Hepatocyte (in vitro differentiated cells): ENCODE data around the gene ANO10. TPM values are rescaled to one million over a fixed set of nuclear protein-coding genes. Genes with fewer than 3 reads are reported as not detected.
A peak's percentile ranks its signal among the peaks of the same experiment; 100 is the strongest.
"Not testable (repeated sequence)": the region's sequence is repeated elsewhere in the genome, so short reads cannot be mapped to it uniquely, and the experiment has no call there.

ENCODE experiments used
- DNase-seq: peaks from one replicate; pipeline ENCODE4 v3.0.0-alpha.2; 2016; ENCODE audit warnings: low spot score
- H2AFZ ChIP-seq: fragments of 200-600 bp; sonication (generic); 2 replicates; pipeline ENCODE4 v1.6.0; 2016; ENCODE audit warnings: antibody characterized with exemption, mild to moderate bottlenecking
- H3K27ac ChIP-seq: fragments of 200-600 bp; sonication (generic); 2 replicates; pipeline ENCODE4 v1.5.1; 2016; ENCODE audit warnings: mild to moderate bottlenecking
- H3K27me3 ChIP-seq: fragments of 200-600 bp; sonication (generic); 2 replicates; pipeline ENCODE4 v1.6.1; 2016
- H3K36me3 ChIP-seq: fragments of 200-600 bp; sonication (generic); replicated peaks from 2 replicates; pipeline ENCODE4 v1.5.1; 2016; ENCODE audit warnings: low read depth; ENCODE audit not compliant: insufficient read depth
- H3K4me1 ChIP-seq: fragments of 200-600 bp; sonication (generic); 2 replicates; pipeline ENCODE4 v1.5.1; 2016; ENCODE audit warnings: mild to moderate bottlenecking, moderate library complexity; ENCODE audit not compliant: insufficient read depth
- H3K4me2 ChIP-seq: fragments of 200-600 bp; sonication (generic); 2 replicates; pipeline ENCODE4 v1.6.0; 2016
- H3K4me3 ChIP-seq: fragments of 200-600 bp; sonication (generic); 2 replicates; pipeline ENCODE4 v1.5.1; 2016; ENCODE audit warnings: mild to moderate bottlenecking
- H3K79me2 ChIP-seq: fragments of 200-600 bp; sonication (generic); 2 replicates; pipeline ENCODE4 v1.6.0; 2017; ENCODE audit warnings: mild to moderate bottlenecking
- H3K9me2 ChIP-seq: fragments of 200-600 bp; sonication (generic); replicated peaks from 2 replicates; pipeline ENCODE4 v1.6.0; 2017; ENCODE audit warnings: mild to moderate bottlenecking; ENCODE audit not compliant: insufficient read depth
- H3K9me3 ChIP-seq: fragments of 200-600 bp; sonication (generic); 2 replicates; pipeline ENCODE4 v1.5.1; 2016; ENCODE audit warnings: low read depth, mild to moderate bottlenecking
- H4K20me1 ChIP-seq: fragments of 200-600 bp; sonication (generic); 2 replicates; pipeline ENCODE4 v1.6.0; 2016; ENCODE audit warnings: mild to moderate bottlenecking; ENCODE audit not compliant: insufficient read depth, poor library complexity, severe bottlenecking
- CTCF ChIP-seq: fragments of 200-600 bp; sonication (generic); IDR thresholded peaks from 2 replicates; pipeline ENCODE4 v1.5.1; 2016; ENCODE audit warnings: antibody characterized with exemption, mild to moderate bottlenecking; ENCODE audit not compliant: poor library complexity
- EZH2 ChIP-seq: fragments of 200-600 bp; sonication (generic); IDR thresholded peaks from 2 replicates; pipeline ENCODE4 v1.6.1; 2016; ENCODE audit warnings: antibody characterized with exemption, mild to moderate bottlenecking, borderline replicate concordance
- EZH2phosphoT487 ChIP-seq: fragments of 200-600 bp; sonication (generic); IDR thresholded peaks from one replicate; pipeline ENCODE4 v1.6.1; 2018; ENCODE audit warnings: antibody characterized with exemption, mild to moderate bottlenecking, low read depth, moderate library complexity; ENCODE audit not compliant: unreplicated experiment, severe bottlenecking
- WGBS: methylation state at CpG from one replicate; pipeline ENCODE4 v1.1.6; 2016; ENCODE audit warnings: low lambda C conversion rate; ENCODE audit errors: missing lambda C conversion rate; 5-methylcytosine and 5-hydroxymethylcytosine counted together
- polyA plus RNA-seq: library from polyadenylated mRNA; unstranded; fragments of >200 nt; fragmentation: Nextera tagmentation; extraction: Ambion mirVana; gene quantifications from 2 replicates; pipeline ENCODE4 v1.2.1, GENCODE V29; 2016
- total RNA-seq: library from RNA; depleted of rRNA; stranded (reverse); fragments of >200 nt; gene quantifications from 2 replicates; pipeline ENCODE4 v1.2.3, GENCODE V29; 2014

ANO10 gene
- total RNA-seq (28.5 and 29.8 TPM in 2 replicates), polyA plus RNA-seq (33.5 and 35.4 TPM in 2 replicates)

DNA sequence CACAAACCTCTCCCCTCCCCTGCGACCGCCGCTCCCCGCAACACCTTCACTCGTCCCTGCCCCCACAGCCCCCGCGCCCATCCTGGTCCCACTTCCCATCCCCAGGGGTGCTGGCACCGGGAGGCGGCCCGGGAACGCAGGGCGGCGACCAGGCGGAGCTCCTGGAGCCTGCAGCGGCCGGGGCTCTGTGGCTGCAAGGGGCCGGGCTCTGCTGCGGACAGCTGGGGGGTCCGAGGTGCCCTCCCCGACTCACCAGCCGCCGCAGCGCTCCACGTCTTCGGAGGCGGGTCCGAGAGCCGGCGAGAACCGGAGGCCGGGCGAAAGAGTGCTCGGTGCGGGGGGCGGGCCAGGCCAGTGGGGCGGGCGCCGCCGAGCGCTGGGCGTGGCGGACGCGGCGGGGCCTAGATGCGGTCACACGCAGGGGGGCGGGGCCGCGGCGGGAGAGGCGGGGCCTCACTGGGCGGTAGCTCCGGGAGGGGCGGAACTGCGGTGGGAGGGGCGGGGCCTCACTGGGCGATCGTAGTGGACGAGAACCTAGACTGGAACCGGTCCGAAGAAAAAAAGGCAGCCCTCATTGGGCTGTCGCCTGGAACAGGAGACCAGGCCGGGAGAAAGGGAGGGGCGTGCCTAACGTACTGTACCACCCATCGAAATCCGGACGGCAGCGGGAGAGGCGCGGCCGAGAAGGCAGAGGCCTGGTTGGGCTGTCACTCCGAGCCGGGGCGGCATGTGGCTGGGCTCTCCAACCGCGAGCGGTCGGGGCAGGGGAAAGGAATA is at the start of gene ANO10:
Gene ANO10 (minus strand): TSS at position 356 of the 777 bp plus-strand sequence. CDS start 16,159 bp downstream, outside the sequence.
- H3K4me1 ChIP-seq = peaks cover 5% of the 10 kb centered on the region
- WGBS = under 1% methylated on average over 60 of the region's 80 CpGs
- no peaks in the 10 kb centered on the region for H4K20me1 ChIP-seq
- no peaks in the 10 kb centered on the region for H3K9me2 ChIP-seq
- peak within 1 kb of the TSS; percentile 91 for H3K4me3 ChIP-seq
- H3K4me2 ChIP-seq = peak within 1 kb of the TSS; percentile 83
- peak within 1 kb of the TSS; percentile 83 for H2AFZ ChIP-seq
- H3K36me3 ChIP-seq = no peaks in the 10 kb centered on the region
- H3K27me3 ChIP-seq = no peaks in the 10 kb centered on the region
- no peaks in the 10 kb centered on the region for H3K9me3 ChIP-seq
- H3K27ac ChIP-seq = peak within 1 kb of the TSS; percentile 93
- H3K79me2 ChIP-seq = peaks cover 17% of the 10 kb centered on the region
- TF ChIP-seq EZH2phosphoT487 = no peak
- DNase-seq = peak; percentile 99

DNA sequence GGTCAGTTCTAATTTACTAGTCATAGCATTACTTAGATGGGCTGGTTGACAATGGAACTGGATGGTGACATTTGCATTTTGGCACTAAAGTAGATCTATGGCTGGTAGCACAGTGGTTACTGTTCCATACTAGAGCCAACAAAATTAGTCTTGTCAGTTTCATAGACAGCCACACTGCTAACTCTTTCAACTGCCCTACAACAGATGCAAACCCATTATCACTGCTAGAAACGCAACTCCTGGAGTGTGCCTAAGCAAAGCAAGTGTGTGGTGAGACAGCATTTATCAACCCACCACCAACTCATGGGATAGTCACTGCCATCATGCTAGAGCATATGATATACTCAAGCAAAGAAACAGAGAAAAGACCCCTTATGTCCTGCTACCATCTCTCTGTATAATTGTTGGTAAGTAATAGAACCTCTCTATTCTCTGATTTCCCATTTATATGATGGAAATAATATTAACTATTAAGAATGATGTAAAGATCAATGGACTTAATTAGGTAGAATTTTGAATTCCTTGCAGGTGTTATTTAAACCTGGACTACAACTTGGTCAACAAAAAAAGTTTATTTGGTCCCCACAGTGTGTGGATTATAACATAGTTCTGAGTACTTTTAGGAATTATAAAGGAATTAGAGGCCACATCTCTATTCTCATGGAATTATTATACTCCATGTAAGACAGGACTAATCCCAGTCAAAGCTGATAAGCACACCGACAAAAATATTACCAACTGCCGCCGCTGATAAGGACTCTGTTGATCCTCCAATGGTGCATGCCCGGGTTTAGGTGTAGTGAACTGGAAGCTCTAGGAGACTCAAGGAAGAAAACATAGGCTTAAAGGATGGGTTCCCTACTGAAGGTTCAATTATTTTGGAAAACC is 49.1 kb upstream of the ANO10 start:
- WGBS = 80% methylated on average over 5 of the region's 5 CpGs
- Histone ChIP-seq H3K4me1 (no peaks in the 10 kb centered on the region), H3K9me3 (no peaks in the 10 kb centered on the region), H3K4me3 (no peak overlapping the region), H3K9me2 (no peaks in the 10 kb centered on the region), H3K4me2 (no peak overlapping the region), H3K79me2 (no peaks in the 10 kb centered on the region), H3K36me3 (no peaks in the 10 kb centered on the region), H2AFZ (no peak overlapping the region), H3K27me3 (no peaks in the 10 kb centered on the region), H3K27ac (no peak overlapping the region), H4K20me1 (no peaks in the 10 kb centered on the region)
- no peak for TF ChIP-seq EZH2phosphoT487
- no peak for TF ChIP-seq CTCF
- no peak for TF ChIP-seq EZH2
- no peak for DNase-seq

- H4K20me1 ChIP-seq, H3K4me1 ChIP-seq, H2AFZ ChIP-seq, H3K27me3 ChIP-seq, DNase-seq, H3K79me2 ChIP-seq, H3K9me3 ChIP-seq, H3K4me2 ChIP-seq, H3K4me3 ChIP-seq, H3K27ac ChIP-seq, H3K36me3 ChIP-seq, H3K9me2 ChIP-seq: not testable (repeated sequence)
- 100% methylated on average over 3 of the region's 3 CpGs for WGBS
These were observed 43.2 kb upstream of the ANO10 start for GRCh38 chr3:43665011-43665410.

- not testable (repeated sequence) for H3K9me3 ChIP-seq, H3K36me3 ChIP-seq, H3K27ac ChIP-seq, H3K79me2 ChIP-seq, H3K4me1 ChIP-seq, H3K4me2 ChIP-seq, H2AFZ ChIP-seq, DNase-seq, H3K27me3 ChIP-seq, H4K20me1 ChIP-seq, H3K9me2 ChIP-seq, H3K4me3 ChIP-seq
- WGBS = 100% methylated on average over 1 of the region's 1 CpG
These were observed 39.6 kb upstream of the ANO10 start for GRCh38 chr3:43661376-43661775.
